KMS-11 (cell line): ENCODE results near the gene TREM1.

Experiments used
- H2AFZ ChIP-seq: fragments of 200-600 bp; sonication (generic); 2 replicates; pipeline ENCODE4 v1.6.1; 2016; ENCODE audit warnings: antibody characterized with exemption, mixed run types, low read depth
- H3K27ac ChIP-seq: fragments of 200-600 bp; sonication (generic); 2 replicates; pipeline ENCODE4 v1.6.1; 2016; ENCODE audit warnings: mild to moderate bottlenecking, mixed run types
- H3K27me3 ChIP-seq: fragments of 200-600 bp; sonication (generic); 2 replicates; pipeline ENCODE4 v1.6.1; 2017; ENCODE audit warnings: mild to moderate bottlenecking, low read depth, mixed run types, moderate library complexity; ENCODE audit not compliant: insufficient read depth
- H3K36me3 ChIP-seq: fragments of 200-600 bp; sonication (generic); 2 replicates; pipeline ENCODE4 v1.6.1; 2017; ENCODE audit warnings: mild to moderate bottlenecking, mixed run types; ENCODE audit not compliant: insufficient read depth
- H3K4me1 ChIP-seq: fragments of 200-600 bp; sonication (generic); 2 replicates; pipeline ENCODE4 v1.6.1; 2016; ENCODE audit warnings: mild to moderate bottlenecking, low read depth, mixed run types; ENCODE audit not compliant: poor library complexity, severe bottlenecking
- H3K4me2 ChIP-seq: fragments of 200-600 bp; sonication (generic); 2 replicates; pipeline ENCODE4 v1.7.0; 2016; ENCODE audit warnings: mild to moderate bottlenecking, mixed run types
- H3K4me3 ChIP-seq: fragments of 200-600 bp; sonication (generic); IDR thresholded peaks from 2 replicates; pipeline ENCODE4 v1.6.1; 2017; ENCODE audit warnings: low read depth, low read length, mixed read lengths; ENCODE audit not compliant: insufficient read depth
- H3K79me2 ChIP-seq: fragments of 200-600 bp; sonication (generic); 2 replicates; pipeline ENCODE4 v1.6.1; 2016; ENCODE audit warnings: low read depth, mixed run types; ENCODE audit not compliant: insufficient read depth
- H3K9ac ChIP-seq: fragments of 200-600 bp; sonication (generic); 2 replicates; pipeline ENCODE4 v1.6.1; 2016; ENCODE audit warnings: mild to moderate bottlenecking, mixed run types
- H4K20me1 ChIP-seq: fragments of 200-600 bp; sonication (generic); 2 replicates; pipeline ENCODE4 v1.6.1; 2016; ENCODE audit warnings: mild to moderate bottlenecking, mixed run types; ENCODE audit not compliant: insufficient read depth
- CTCF ChIP-seq: fragments of 200-600 bp; sonication (generic); conservative IDR thresholded peaks from 2 replicates; pipeline ENCODE4 v1.6.1; 2017; ENCODE audit warnings: low read depth, mild to moderate bottlenecking, antibody characterized with exemption, low read length, moderate library complexity, mixed read lengths

The TREM1 gene

GRCh38 chr6:41239467-41240159 is 46.9 kb downstream of the TREM1 start:
- Histone ChIP-seq H3K27ac (no peak overlapping the region), H3K4me3 (no peak overlapping the region), H3K27me3 (no peaks in the 10 kb centered on the region), H3K79me2 (no peaks in the 10 kb centered on the region), H3K4me2 (no peak overlapping the region), H3K9ac (no peak overlapping the region), H4K20me1 (no peaks in the 10 kb centered on the region), H3K36me3 (no peaks in the 10 kb centered on the region), H3K4me1 (peaks cover 19% of the 10 kb centered on the region), H2AFZ (no peak overlapping the region)
- TF ChIP-seq CTCF: no peak

- no peak overlapping the region for H3K27ac ChIP-seq
- TF ChIP-seq CTCF: no peak
- no peaks in the 10 kb centered on the region for H4K20me1 ChIP-seq
- no peak overlapping the region for H3K9ac ChIP-seq
- H3K4me2 ChIP-seq: no peak overlapping the region
- no peaks in the 10 kb centered on the region for H3K27me3 ChIP-seq
- peaks cover 6% of the 10 kb centered on the region for H3K4me1 ChIP-seq
- H3K79me2 ChIP-seq: no peaks in the 10 kb centered on the region
- no peak overlapping the region for H3K4me3 ChIP-seq
- H2AFZ ChIP-seq: no peak overlapping the region
- no peaks in the 10 kb centered on the region for H3K36me3 ChIP-seq
These were observed 49.4 kb downstream of the TREM1 start for GRCh38 chr6:41237128-41237527.

- no peaks in the 10 kb centered on the region for H3K27me3 ChIP-seq
- no peak overlapping the region for H3K9ac ChIP-seq
- H3K4me2 ChIP-seq: no peak overlapping the region
- no peak overlapping the region for H3K4me3 ChIP-seq
- no peak overlapping the region for H2AFZ ChIP-seq
- no peaks in the 10 kb centered on the region for H3K36me3 ChIP-seq
- no peaks in the 10 kb centered on the region for H3K79me2 ChIP-seq
- no peaks in the 10 kb centered on the region for H3K4me1 ChIP-seq
- no peak for TF ChIP-seq CTCF
- no peaks in the 10 kb centered on the region for H4K20me1 ChIP-seq
- no peak overlapping the region for H3K27ac ChIP-seq
These were observed 50.2 kb downstream of the TREM1 start for GRCh38 chr6:41236276-41236675.

- Histone ChIP-seq H3K4me3 (no peak overlapping the region), H3K79me2 (no peaks in the 10 kb centered on the region), H2AFZ (no peak overlapping the region), H3K4me2 (no peak overlapping the region), H3K9ac (no peak overlapping the region), H4K20me1 (no peaks in the 10 kb centered on the region), H3K27me3 (no peaks in the 10 kb centered on the region), H3K36me3 (no peaks in the 10 kb centered on the region), H3K27ac (no peak overlapping the region), H3K4me1 (no peaks in the 10 kb centered on the region)
- no peak for TF ChIP-seq CTCF
These were observed 53.8 kb downstream of the TREM1 start for GRCh38 chr6:41232667-41233066.
